OCI-LY1 (cell line): ENCODE results near the gene TK1.

Experiments used
- CTCF ChIP-seq: fragments of 200-600 bp; sonication (generic), shearing (Covaris generic); IDR thresholded peaks from 2 replicates; pipeline ENCODE4 v1.5.1; 2017; ENCODE audit warnings: mild to moderate bottlenecking, antibody characterized with exemption, low read length, moderate library complexity, mixed read lengths
- EZH2 ChIP-seq: fragments of 200-600 bp; sonication (generic), shearing (Covaris generic); IDR thresholded peaks from 2 replicates; pipeline ENCODE4 v1.8.0; 2017; ENCODE audit warnings: borderline replicate concordance, mixed run types, mild to moderate bottlenecking, antibody characterized with exemption, low read length, moderate library complexity, mixed read lengths

- TF ChIP-seq CTCF = no peak
- TF ChIP-seq EZH2 = no peak
Measured at GRCh38 chr17:78154903-78155811, 31.7 kb downstream of the TK1 start.
